ENCODE results near the gene GNB1L.

GNB1L gene

GRCh38 chr22:19863571-19863970 lies 8.9 kb upstream of the GNB1L start:
- ATAC-seq (no peak), DNase-seq (no peak)
- no peak overlapping the region for H3K27ac Mint-ChIP-seq
- H3K4me1 Mint-ChIP-seq = no peaks in the 10 kb centered on the region
- H3K27me3 Mint-ChIP-seq = no peaks in the 10 kb centered on the region
- no peak overlapping the region for H3K4me3 Mint-ChIP-seq
- H3K9me3 Mint-ChIP-seq = no peaks in the 10 kb centered on the region

DNA sequence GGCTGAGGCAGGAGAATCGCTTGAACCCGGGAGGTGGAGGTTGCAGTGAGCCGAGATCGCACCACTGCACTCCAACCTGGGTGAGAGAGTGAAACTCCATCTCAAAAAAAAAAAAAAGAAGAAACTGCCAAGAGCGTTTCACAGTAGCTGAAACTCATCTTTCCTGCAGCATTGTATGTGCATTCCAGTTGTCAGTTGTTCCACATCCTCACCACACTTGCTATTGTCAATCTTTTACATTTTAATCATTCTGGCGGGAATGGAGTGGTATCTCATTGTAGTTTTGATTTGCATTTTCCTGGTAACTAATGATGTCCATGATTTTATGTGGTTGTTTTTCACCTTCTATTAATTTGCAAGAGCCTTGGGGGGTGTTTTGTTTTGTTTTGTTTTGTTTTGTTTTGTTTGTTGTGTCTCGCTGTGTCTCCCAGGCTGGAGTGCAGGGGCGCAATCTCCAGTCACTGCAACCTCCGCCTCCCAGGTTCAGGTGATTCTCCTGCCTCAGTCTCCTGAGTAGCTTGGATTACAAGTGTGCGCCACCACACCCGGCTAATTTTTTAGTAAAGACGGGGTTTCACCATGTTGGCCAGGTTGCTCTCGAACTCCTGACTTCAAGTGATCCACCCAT lies 8.1 kb upstream of the GNB1L start:
- ATAC-seq = no peak
- Mint-ChIP-seq H3K4me3 (no peak overlapping the region), H3K4me1 (peaks cover 7% of the 10 kb centered on the region), H3K27me3 (no peaks in the 10 kb centered on the region), H3K27ac (no peak overlapping the region), H3K9me3 (no peaks in the 10 kb centered on the region)
- no peak for DNase-seq

GRCh38 chr22:19859861-19860510 lies 5.3 kb upstream of the GNB1L start:
- no peak for DNase-seq
- H3K27ac Mint-ChIP-seq = no peak overlapping the region
- no peak overlapping the region for H3K4me3 Mint-ChIP-seq
- ATAC-seq = no peak
- H3K27me3 Mint-ChIP-seq = no peaks in the 10 kb centered on the region
- peaks cover 27% of the 10 kb centered on the region for H3K4me1 Mint-ChIP-seq
- H3K9me3 Mint-ChIP-seq = no peaks in the 10 kb centered on the region

GRCh38 chr22:19857382-19857781 lies 2.7 kb upstream of the GNB1L start:
- H3K4me3 Mint-ChIP-seq = no peak overlapping the region
- DNase-seq (no peak), ATAC-seq (no peak)
- no peaks in the 10 kb centered on the region for H3K27me3 Mint-ChIP-seq
- H3K4me1 Mint-ChIP-seq = peaks cover 46% of the 10 kb centered on the region
- H3K27ac Mint-ChIP-seq = no peak overlapping the region
- H3K9me3 Mint-ChIP-seq = no peaks in the 10 kb centered on the region

DNA sequence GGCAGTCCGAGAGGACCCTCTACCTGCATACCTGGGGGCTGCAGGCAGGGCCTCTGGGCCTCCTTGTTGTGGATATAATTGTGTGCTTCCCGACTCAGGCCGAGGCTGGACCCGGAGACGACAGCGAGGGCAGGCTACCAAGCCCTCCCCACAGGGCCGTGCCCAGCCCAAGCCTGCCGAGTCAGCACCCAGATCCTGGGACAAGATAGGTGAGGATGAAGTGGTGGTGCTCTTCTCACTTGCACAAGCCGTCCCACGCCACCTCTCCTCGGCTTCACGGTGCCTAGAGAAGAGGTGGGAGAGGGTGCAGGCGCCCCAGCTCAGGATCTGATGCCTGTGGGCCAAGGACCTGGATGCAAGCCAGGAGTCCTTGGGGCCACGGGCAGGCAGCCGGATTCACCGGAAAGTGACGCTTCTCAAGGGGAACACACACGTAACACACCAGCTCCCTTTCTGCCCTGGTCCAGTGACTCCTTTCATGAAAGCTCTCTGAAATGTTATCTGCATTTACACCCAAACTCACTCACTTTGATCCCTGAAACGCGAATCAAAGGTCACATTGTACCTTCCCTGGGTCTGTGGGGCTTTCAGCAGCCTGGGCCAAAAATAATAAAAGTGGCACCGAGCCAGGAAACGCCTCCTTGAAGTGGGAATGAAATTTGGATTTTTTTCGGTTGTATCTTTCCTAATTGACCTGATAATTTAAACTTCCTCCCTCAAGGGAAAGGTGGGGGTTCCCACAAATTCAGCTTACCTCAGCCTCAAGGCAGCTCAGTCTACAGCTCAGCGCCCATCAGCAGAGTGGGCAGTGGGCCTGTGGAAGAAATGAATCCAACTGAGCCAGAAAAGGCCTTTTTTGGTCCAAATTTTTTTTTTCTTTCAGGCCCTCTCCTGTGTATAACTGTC lies 1.1 kb upstream of the GNB1L start:
- peaks cover 60% of the 10 kb centered on the region for H3K4me1 Mint-ChIP-seq

GRCh38 chr22:19853879-19854777 lies 546 bp downstream of the GNB1L start:
- Mint-ChIP-seq H3K27ac (peak overlapping the region; percentile 93 to 96), H3K9me3 (no peaks in the 10 kb centered on the region), H3K4me1 (peaks cover 73% of the 10 kb centered on the region), H3K27me3 (no peaks in the 10 kb centered on the region), H3K4me3 (peak overlapping the region; percentile 98 to 99)
- DNase-seq (peak in 1 of 2 donors; percentile 31), ATAC-seq (no peak)

More for the DNA sequence above, 1.1 kb upstream of the GNB1L start:
- Mint-ChIP-seq H3K4me3 (peak overlapping the region; percentile 98 to 99), H3K27ac (peak overlapping the region; percentile 95 to 96), H3K27me3 (no peaks in the 10 kb centered on the region), H3K9me3 (no peaks in the 10 kb centered on the region)
- DNase-seq (peak; percentile 62 to 71), ATAC-seq (peak; percentile 51)

GRCh38 chr22:19853058-19853878 lies 1.4 kb downstream of the GNB1L start:
- peaks cover 78% of the 10 kb centered on the region for H3K4me1 Mint-ChIP-seq
- H3K27ac Mint-ChIP-seq = peak overlapping the region; percentile 93 to 96
- DNase-seq (no peak), ATAC-seq (no peak)
- no peaks in the 10 kb centered on the region for H3K27me3 Mint-ChIP-seq
- H3K4me3 Mint-ChIP-seq = peak overlapping the region; percentile 98 to 99
- no peaks in the 10 kb centered on the region for H3K9me3 Mint-ChIP-seq

DNA sequence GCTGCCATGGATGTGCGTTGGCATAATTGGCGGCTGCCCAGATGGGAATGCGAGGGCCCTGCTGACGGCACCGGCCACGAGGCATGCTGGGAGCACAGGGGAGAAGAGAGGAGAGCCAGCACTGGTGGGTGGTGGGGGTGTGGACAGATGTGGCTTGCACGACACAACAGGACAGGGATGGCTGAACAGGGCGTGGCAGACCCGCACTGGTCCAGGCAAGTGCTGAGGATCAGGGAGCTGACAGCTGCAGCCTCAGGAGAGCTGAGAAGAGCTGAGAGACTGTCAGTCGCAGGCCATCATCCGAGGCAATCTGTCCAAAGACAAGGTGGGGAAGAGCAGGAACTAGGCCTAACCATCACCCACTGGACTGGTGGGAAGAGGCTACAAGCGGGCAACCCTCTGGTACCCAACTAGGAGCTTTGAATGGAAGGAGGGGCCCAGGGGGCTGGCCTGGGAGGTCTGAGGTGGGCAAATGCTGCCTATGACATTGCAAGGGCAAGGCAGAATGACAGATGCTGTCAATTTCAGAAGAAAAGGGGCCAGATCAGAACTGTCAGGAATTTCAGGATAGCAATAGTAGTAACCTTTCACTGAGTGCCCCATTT lies 2.4 kb downstream of the GNB1L start:
- H3K9me3 Mint-ChIP-seq = no peaks in the 10 kb centered on the region
- no peak for DNase-seq

GRCh38 chr22:19851291-19852176 lies 3.1 kb downstream of the GNB1L start:
- peak overlapping the region in 1 of 2 donors; percentile 99 for H3K4me3 Mint-ChIP-seq
- DNase-seq = no peak
- H3K27ac Mint-ChIP-seq = peak overlapping the region; percentile 65 to 68

More for the DNA sequence above, 2.4 kb downstream of the GNB1L start:
- Mint-ChIP-seq H3K4me3 (peak overlapping the region; percentile 98 to 99), H3K4me1 (peaks cover 68% of the 10 kb centered on the region), H3K27me3 (no peaks in the 10 kb centered on the region), H3K27ac (peak overlapping the region; percentile 31 to 74)
- ATAC-seq = no peak

DNA sequence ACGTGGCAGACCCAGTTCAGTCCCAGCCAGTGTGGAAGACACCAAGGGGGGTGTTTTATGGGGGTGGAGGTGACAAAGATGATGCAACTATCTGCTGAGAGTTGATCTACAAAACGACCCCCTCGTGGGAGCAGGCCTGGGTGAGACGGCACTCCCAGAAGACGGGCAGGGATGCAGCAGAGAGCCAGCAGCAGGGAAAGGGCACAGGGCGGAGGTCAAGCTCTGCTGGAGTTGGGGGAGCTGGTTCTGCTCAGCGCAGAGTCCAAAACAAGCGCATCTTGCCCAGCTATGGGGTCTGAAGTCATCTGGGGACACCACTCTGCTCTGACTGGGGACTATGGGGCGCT lies 3.9 kb downstream of the GNB1L start:
- H3K4me1 Mint-ChIP-seq = peaks cover 54% of the 10 kb centered on the region
- H3K27ac Mint-ChIP-seq = peak overlapping the region; percentile 68 to 85

More at GRCh38 chr22:19851291-19852176, 3.1 kb downstream of the GNB1L start:
- ATAC-seq = no peak
- Mint-ChIP-seq H3K4me1 (peaks cover 61% of the 10 kb centered on the region), H3K27me3 (no peaks in the 10 kb centered on the region), H3K9me3 (no peaks in the 10 kb centered on the region)

GRCh38 chr22:19849835-19850762 lies 4.6 kb downstream of the GNB1L start:
- peak overlapping the region; percentile 68 to 85 for H3K27ac Mint-ChIP-seq
- H3K4me1 Mint-ChIP-seq = peaks cover 61% of the 10 kb centered on the region
- ATAC-seq = no peak
- peak overlapping the region in 1 of 2 donors; percentile 14 for H3K4me3 Mint-ChIP-seq
- H3K9me3 Mint-ChIP-seq = no peaks in the 10 kb centered on the region
- no peaks in the 10 kb centered on the region for H3K27me3 Mint-ChIP-seq
- DNase-seq = no peak

More for the DNA sequence above, 3.9 kb downstream of the GNB1L start:
- Mint-ChIP-seq H3K9me3 (no peaks in the 10 kb centered on the region), H3K27me3 (no peaks in the 10 kb centered on the region), H3K4me3 (peak overlapping the region in 1 of 2 donors; percentile 14)
- DNase-seq (no peak), ATAC-seq (no peak)
